GM12865 (cell line): ENCODE data around the gene MAMSTR.
A peak's percentile ranks its signal among the peaks of the same experiment; 100 is the strongest.
"Not testable (repeated sequence)": the region's sequence is repeated elsewhere in the genome, so short reads cannot be mapped to it uniquely, and the experiment has no call there.

Experiments
- DNase-seq: peaks from one replicate; pipeline ENCODE4 v3.0.0; 2010; ENCODE audit warnings: low read depth
- H3K4me3 ChIP-seq: 2 replicates; pipeline ENCODE4 v1.5.1; 2011; ENCODE audit warnings: mild to moderate bottlenecking, low read depth, low read length, control low read depth
- TF ChIP-seq, protein P1 (sequence below): IDR thresholded peaks from 2 replicates; pipeline ENCODE4 v1.5.1; 2011; ENCODE audit warnings: low read length, control low read depth, low read depth, inconsistent platforms; ENCODE audit not compliant: insufficient read depth; ENCODE audit errors: missing control alignments

Gene MAMSTR

DNA sequence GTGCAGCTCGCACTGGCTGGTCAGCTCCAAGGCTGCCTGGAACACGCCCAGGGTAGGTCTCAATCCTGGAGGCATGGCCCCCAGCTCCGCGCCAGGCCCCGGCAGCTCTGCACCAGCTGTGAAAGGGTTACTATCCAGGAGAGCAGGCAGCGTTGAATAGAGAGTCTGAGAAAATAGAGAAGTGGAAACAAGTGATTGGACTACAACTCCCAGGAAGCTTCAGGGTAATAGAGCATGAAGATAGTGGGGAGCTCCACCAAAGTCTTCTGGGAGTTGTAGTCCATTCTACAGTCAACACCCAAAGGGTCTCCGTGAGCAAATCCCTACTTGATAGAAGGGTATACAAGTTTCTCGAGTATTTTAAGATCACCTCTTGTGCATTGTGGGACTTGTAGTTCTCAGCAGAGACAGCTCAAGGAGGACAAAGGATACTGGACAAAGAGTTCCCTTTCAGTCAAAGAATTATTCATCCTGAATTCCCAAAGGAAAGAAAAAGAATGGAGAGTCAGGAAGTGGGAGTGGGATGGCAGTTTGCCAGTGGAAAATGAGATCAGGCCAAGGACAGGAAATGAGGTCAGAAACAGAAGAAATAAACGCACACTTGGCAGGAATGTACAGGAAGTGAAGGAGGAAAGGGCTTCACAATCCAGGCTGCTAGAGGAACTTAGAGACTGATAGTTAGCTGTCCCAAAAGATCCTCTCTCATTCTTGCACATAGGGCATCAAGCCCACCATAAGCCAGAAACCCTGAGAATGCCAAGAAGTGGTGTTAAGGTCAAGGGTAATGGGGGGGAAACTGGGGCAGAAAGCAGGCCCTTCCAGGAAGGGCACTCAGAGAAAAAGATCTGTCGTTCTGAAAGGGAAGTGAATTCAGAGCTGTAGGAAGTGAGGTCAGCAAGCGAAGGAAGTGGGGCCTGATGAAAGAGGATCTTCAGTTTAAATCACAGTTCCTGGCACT is 5.5 kb upstream of the MAMSTR start:
- no peak overlapping the region for H3K4me3 ChIP-seq
- DNase-seq, result peak; percentile 63
- TF ChIP-seq, protein P1, sequence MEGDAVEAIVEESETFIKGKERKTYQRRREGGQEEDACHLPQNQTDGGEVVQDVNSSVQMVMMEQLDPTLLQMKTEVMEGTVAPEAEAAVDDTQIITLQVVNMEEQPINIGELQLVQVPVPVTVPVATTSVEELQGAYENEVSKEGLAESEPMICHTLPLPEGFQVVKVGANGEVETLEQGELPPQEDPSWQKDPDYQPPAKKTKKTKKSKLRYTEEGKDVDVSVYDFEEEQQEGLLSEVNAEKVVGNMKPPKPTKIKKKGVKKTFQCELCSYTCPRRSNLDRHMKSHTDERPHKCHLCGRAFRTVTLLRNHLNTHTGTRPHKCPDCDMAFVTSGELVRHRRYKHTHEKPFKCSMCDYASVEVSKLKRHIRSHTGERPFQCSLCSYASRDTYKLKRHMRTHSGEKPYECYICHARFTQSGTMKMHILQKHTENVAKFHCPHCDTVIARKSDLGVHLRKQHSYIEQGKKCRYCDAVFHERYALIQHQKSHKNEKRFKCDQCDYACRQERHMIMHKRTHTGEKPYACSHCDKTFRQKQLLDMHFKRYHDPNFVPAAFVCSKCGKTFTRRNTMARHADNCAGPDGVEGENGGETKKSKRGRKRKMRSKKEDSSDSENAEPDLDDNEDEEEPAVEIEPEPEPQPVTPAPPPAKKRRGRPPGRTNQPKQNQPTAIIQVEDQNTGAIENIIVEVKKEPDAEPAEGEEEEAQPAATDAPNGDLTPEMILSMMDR, result no peak

DNA sequence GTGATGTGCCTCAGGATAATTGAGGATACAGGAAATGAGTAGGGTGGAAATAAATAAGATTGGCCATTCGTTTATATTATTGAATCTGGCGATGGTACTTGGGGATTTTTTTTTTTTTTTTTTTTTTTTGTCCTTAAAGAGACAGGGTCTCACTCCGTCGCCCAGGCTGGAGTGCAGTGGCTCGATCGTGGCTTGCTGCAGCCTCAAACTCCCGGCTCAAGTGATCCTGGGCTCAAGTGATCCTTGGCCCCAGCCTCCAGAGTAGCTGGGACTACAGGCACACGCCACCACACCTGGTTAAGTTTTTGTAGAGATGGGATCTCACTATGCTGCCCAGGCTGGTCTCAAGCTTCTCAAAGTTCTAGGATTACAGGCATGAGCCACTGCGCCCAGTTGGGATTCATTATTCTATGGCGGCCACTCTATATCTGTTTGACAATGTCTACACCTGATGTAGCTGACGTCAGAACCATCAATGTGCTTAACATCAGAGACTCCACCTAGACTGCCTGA is 2.7 kb upstream of the MAMSTR start:
- TF ChIP-seq, protein P1, result no peak
- DNase-seq, result no peak
- H3K4me3 ChIP-seq, result no peak overlapping the region

DNA sequence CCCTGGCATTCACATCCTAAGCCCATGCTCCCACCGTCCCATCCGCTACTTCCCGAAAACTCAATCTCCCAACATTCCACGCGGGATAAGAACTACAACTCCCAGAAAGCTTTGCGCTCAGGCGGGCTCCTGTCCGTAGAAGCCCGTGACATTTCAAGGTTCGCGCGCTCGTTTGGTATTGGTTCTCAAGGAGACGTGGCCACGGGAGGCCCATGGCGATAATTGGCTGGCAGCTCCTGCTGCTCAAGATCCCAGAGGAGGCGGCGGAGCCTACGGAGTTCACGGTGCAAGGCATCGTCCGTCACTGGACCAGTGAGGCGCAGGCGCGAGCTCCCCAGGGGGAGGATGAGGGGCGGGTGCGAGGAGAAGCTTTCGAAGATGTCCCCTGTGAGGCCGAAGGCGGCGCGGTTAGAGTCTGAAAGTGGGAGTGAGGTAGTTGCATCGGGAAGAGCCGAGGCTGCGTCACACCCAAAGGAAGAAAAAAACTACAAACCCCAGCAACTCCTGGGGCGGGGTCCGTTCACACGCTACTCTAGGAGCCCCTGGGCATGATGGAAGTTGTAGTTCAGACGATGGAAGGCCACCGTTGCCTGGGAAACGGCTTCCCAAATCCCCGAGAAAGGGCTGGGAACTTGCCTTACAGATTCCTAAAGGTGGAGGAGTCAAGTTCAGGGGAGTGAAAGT is 1.2 kb upstream of the MAMSTR start:
- TF ChIP-seq, protein P1, result no peak
- DNase-seq, result peak; percentile 98
- peak overlapping the region; percentile 57 for H3K4me3 ChIP-seq

GRCh38 chr19:48720251-48720612 is 707 bp upstream of the MAMSTR start:
- peak overlapping the region; percentile 57 for H3K4me3 ChIP-seq
- TF ChIP-seq, protein P1, result no peak
- DNase-seq, result no peak

DNA sequence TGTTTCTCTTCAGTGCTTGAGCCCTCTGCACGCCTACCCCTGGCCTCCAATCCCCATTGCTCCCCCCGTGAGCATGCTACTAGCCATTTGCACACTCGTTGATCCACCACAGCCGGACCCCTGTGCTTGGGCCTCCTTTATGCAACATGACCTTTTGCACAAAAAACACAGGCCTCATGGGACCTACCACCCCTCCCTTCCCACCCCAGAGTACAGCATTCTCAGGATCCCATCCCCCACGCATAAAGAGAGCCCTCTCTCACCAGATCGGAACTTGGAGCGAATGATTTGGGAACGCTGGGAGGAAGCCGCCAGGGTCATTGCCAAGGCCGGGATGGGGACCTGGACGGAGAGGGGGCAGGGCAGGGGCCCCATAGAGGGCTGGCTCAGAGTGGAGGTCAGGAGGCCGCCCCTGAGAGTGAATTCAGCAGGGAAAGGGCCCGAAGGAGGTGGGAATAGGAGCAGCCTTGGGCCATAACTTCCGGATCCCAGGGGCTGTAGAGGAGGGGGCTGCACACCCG is 754 bp downstream of the MAMSTR start:
- H3K4me3 ChIP-seq, result no peak overlapping the region
- TF ChIP-seq, protein P1, result no peak
- DNase-seq, result no peak

DNA sequence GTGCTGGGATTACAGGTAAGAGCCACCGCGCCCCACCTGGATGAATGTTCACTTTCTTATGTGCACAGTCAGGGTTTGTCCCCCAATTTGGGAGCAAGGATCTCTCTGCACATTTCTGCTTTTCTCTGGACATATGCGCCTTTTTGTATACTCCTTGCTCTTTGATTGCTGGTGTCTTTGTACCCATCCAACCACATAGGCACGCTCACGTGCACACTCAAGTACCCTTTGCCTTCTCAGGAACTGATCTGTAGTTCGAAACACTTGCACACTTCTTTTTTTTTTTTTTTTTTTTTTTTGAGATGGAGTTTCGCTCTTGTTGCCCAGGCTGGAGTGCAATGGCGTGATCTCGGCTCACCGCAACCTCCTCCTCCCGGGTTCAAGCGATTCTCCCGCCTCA is 1.4 kb downstream of the MAMSTR start:
- H3K4me3 ChIP-seq, DNase-seq: not testable (repeated sequence)
